Brain microvascular endothelial cell (primary cell): ENCODE results near the gene ZCCHC4.

Experiments used
- DNase-seq: peaks from one replicate; pipeline ENCODE4 v3.0.0-alpha.2; 2020
- H3K27ac ChIP-seq: fragments of 250-450 bp; sonication (Bioruptor Pico); 2 replicates; pipeline ENCODE4 v1.5.1; 2020; ENCODE audit warnings: mild to moderate bottlenecking, moderate library complexity
- H3K27me3 ChIP-seq: fragments of 250-450 bp; sonication (Bioruptor Pico); replicated peaks from 2 replicates; pipeline ENCODE4 v1.5.1; 2020; ENCODE audit warnings: mild to moderate bottlenecking
- H3K36me3 ChIP-seq: fragments of 250-450 bp; sonication (Bioruptor Pico); replicated peaks from 2 replicates; pipeline ENCODE4 v1.5.1; 2020; ENCODE audit warnings: mild to moderate bottlenecking
- H3K4me3 ChIP-seq: 2 replicates; pipeline ENCODE4 v1.5.1; 2011; ENCODE audit warnings: low read depth, mild to moderate bottlenecking, control low read depth, low read length, moderate library complexity
- CTCF ChIP-seq: IDR thresholded peaks from 2 replicates; pipeline ENCODE4 v1.5.1; 2011; ENCODE audit warnings: low read depth, mild to moderate bottlenecking, moderate library complexity, low read length, control low read depth, inconsistent platforms; ENCODE audit errors: missing control alignments
- in situ Hi-C: cut with HindIII; loops from 2 replicates; pipeline ENCODE4 v1.10.0; 2017; ENCODE audit warnings: low sequenced_read_pairs, low pct_ligation_motif_present

The ZCCHC4 gene

GRCh38 chr4:25346913-25347312, 34.3 kb downstream of the ZCCHC4 start:
- Histone ChIP-seq H3K36me3 (no peaks in the 10 kb centered on the region), H3K27me3 (no peaks in the 10 kb centered on the region), H3K27ac (no peak overlapping the region), H3K4me3 (no peak overlapping the region)
- no peak for TF ChIP-seq CTCF
- DNase-seq = no peak
- in situ Hi-C loops = no loop called here

GRCh38 chr4:25347473-25347872, 34.9 kb downstream of the ZCCHC4 start:
- Histone ChIP-seq H3K36me3 (no peaks in the 10 kb centered on the region), H3K27ac (no peak overlapping the region), H3K27me3 (no peaks in the 10 kb centered on the region), H3K4me3 (no peak overlapping the region)
- DNase-seq = no peak
- TF ChIP-seq CTCF = no peak
- in situ Hi-C loops = no loop called here

GRCh38 chr4:25347971-25348370, 35.4 kb downstream of the ZCCHC4 start:
- no peak overlapping the region for H3K27ac ChIP-seq
- no peaks in the 10 kb centered on the region for H3K36me3 ChIP-seq
- DNase-seq = no peak
- no peaks in the 10 kb centered on the region for H3K27me3 ChIP-seq
- in situ Hi-C loops = no loop called here
- H3K4me3 ChIP-seq = no peak overlapping the region
- no peak for TF ChIP-seq CTCF

- DNase-seq = no peak
- no peaks in the 10 kb centered on the region for H3K36me3 ChIP-seq
- H3K27me3 ChIP-seq = no peaks in the 10 kb centered on the region
- TF ChIP-seq CTCF = no peak
- no peak overlapping the region for H3K4me3 ChIP-seq
- in situ Hi-C loops = no loop called here
- H3K27ac ChIP-seq = no peak overlapping the region
Observed at GRCh38 chr4:25350561-25350960, 38.0 kb downstream of the ZCCHC4 start.

GRCh38 chr4:25351777-25352416, 39.3 kb downstream of the ZCCHC4 start:
- H3K27me3 ChIP-seq = no peaks in the 10 kb centered on the region
- in situ Hi-C loops = no loop called here
- H3K4me3 ChIP-seq = no peak overlapping the region
- peak; percentile 54 for DNase-seq
- TF ChIP-seq CTCF = no peak
- H3K27ac ChIP-seq = peak overlapping the region; percentile 37
- no peaks in the 10 kb centered on the region for H3K36me3 ChIP-seq

GRCh38 chr4:25356068-25356467, 43.5 kb downstream of the ZCCHC4 start:
- Histone ChIP-seq H3K4me3 (no peak overlapping the region), H3K36me3 (no peaks in the 10 kb centered on the region), H3K27me3 (no peaks in the 10 kb centered on the region), H3K27ac (no peak overlapping the region)
- DNase-seq = no peak
- no peak for TF ChIP-seq CTCF
- in situ Hi-C loops = no loop called here
